HG03135 (cell line): ENCODE results near the gene OR8G5.

Experiments
- ATAC-seq: cut with Tn5 transposase; IDR thresholded peaks from one replicate; pipeline ENCODE4 v1.9.1; 2021; ENCODE audit warnings: mild to moderate bottlenecking, moderate library complexity; ENCODE audit not compliant: unreplicated experiment

The OR8G5 gene

DNA sequence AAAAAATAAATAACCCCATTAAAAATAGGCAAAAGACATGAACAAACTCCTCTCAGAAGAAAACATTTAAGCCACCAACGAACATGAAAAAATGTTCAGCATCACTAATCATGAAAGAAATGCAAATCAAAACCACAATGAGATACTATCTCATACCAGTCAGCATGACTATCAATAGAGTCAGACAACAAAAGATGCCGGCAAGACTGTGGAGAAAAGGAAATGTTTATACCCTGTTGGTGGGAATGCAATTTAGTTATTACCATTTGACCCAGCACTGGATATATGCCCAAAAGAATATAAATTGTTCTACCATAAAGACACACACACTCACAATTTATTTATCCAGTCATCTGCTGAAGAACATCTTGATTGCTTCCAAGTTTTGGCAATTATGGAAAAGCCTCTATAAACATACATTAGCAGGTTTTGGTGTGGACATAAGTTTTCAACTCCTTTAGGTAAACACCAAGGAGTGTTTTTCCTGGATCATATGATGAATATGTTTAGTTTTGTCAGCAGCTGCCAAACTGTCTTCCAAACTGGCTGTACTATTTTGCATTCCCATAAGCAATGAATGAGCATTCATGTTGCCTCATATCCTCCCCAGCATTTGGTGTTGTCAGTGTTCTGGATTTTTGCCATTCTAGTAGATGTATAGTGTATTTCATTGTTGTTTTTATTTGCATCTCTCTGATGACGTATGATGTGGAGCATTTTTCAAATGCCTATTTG, 29.6 kb downstream of the OR8G5 start:
- ATAC-seq: no peak

GRCh38 chr11:124294687-124295086, 38.5 kb downstream of the OR8G5 start:
- no peak for ATAC-seq

DNA sequence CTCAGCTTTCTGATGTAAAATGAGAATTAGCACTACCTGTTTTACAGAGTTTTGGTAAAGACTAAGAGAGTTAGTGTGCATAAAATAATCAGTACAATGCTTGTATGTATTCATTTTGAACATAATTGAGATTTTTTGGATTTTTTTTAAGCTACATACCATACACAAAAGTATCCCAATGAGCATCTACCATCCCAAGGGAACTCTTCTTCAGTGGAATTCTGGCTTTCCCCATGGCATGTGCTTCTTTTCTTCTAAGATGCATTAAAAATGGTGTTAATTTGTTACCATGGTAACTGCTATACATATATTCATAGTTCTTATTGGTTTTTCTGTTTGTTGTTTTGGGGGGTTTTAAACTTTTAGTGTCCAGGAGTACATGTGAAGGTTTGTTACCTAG, 39.8 kb downstream of the OR8G5 start:
- ATAC-seq: no peak

DNA sequence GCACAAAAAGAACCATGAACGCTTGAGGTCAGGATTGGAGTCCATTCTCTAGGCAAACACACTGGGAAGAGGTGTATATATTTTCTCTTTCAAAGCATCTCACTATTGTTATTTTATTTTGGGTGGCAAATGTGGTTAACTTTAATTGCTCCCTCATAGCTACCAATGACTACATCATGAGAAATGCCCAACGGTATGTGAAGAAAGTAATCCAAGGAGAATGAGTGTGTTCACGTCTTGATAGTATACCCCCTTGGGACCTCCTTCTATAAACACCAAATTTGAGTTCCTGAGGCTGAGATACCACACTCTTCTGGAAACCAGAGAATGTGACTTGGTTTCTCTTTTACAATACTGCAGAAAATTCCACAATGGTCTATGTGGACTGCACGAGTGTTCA, 41.7 kb downstream of the OR8G5 start:
- ATAC-seq: no peak

- ATAC-seq: no peak
Measured at GRCh38 chr11:124301548-124301947, 45.4 kb downstream of the OR8G5 start.

GRCh38 chr11:124302347-124303125, 46.4 kb downstream of the OR8G5 start:
- ATAC-seq: no peak

DNA sequence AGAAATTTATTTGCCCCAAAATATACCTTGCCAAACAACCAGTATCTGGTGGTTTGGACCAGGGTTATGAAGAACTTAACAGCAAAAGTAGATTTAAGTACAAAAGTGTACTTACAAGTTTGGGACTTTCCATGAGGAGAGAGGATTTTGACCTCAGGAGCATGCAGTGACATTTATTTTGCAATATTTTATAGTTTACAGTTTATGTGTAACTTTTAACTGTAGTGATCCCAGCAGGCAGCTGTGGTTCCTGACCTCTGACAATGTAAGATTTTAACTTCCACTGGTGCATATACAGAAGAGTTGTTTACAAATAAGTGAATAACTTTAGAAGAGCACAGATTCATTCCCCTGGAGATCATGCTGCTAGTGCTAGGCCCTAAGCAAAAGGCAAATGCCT, 50.9 kb downstream of the OR8G5 start:
- no peak for ATAC-seq

GRCh38 chr11:124310721-124311120, 54.5 kb downstream of the OR8G5 start:
- no peak for ATAC-seq

DNA sequence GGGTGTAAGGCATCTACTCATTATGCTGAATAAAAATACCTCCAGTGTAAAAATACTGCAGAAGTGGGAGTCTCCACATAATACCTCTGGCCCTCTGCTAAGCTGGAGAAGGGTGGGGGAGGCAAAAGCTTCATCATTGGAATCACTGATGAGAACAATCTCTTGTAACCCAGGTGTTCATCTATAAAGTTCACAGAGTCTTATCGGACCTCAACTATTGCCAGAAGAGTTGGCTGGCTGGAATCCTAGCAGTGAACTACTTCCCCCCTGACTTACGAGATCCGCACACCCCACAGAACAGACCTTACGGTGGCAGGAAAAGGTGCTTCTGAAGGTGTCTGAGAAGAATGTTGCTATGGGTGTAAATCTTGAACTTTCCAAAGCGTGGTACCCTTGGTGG, 55.1 kb downstream of the OR8G5 start:
- no peak for ATAC-seq

DNA sequence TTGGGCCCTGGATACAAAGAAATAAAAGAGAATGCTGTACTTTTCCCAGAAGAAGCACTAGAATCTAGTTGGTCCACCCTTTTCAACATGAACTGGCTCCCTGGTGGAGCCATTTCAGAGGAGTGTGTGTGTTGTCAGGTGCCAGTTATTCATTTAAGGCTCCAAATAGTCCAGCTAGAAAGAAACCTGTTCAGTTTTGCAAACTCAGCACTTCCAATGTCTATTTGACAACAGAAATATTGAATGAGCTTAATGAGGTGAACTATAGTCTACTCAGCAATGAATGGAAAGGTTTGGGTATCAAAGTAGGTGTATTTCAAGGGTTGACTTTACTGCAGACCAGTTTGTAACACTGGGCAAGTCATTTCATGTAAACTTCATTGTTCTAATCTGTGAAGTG, 55.5 kb downstream of the OR8G5 start:
- no peak for ATAC-seq

DNA sequence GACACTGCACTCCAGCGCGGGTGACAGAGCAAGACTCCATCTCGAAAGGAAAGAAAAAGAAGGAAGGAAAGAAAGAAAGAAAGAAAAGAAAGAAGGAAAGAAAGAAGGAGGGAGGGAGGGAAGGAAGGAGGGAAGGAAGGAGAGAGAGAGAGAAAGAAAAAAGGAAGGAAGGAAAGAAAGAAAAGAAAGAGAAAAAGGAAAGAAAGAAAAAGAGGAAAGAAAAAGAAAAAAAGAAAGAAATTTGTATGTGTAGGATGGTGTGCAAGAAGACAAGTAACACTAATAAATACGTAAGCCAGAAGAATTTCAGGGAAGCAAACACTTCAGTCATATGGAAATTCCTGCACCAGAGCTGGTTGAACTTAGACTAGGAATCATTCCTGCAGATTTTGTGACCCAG, 57.0 kb downstream of the OR8G5 start:
- ATAC-seq: no peak

DNA sequence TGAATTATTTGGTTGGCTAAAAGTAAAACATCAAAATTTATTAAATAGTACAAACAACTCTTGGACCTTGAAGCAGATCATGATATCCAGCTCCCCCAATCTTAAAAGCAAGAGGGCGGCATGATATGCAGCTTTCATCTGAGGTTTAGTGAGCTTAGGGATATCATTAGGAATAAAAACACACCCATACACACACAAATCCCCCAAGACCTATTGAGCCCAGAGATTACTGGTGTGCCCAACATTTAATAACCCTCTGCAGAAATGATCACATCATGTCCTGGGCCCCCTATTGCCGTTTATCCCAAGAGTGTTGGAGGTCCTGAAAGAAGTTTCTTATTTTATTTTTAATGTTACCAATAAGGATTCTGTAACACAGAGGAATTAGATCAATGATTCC, 57.7 kb downstream of the OR8G5 start, which contains the start of gene OR8D1:
OR8D1 (minus strand) TSS at position 101 of the 400 bp plus-strand sequence. CDS start 3,183 bp downstream, outside the sequence.
- no peak for ATAC-seq

DNA sequence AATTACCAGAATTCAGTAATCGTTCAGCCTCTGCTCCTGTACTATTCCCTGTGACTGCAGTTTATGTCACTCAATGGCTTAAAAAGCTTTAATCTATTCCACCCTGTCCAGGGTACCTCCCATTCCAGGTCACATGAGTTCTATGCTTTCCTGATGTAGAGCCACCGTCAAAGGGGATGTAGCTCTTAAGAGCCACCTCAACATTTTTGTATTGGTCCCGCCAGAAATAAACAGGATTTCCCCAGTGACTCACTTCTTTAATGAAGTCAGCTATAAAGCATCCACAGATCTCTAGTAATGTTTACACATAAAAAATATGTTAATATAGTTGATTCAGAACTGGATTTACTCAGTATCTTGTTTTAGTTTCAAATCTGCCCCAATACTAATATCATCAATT, 58.9 kb downstream of the OR8G5 start:
- ATAC-seq: no peak
